Stomach (tissue), 4 donors: ENCODE results near the gene OMA1.
"Not testable (repeated sequence)": the region's sequence is repeated elsewhere in the genome, so short reads cannot be mapped to it uniquely, and the experiment has no call there.

Experiments
- EP300 ChIP-seq: sonication (generic); formaldehyde crosslinking; IDR thresholded peaks from one replicate; pipeline ENCODE4 v1.6.1; 2017; ENCODE audit warnings: antibody characterized with exemption
- POLR2A ChIP-seq, 4 donors: fragments of 450-650 bp; IDR thresholded peaks; one replicate each; pipeline ENCODE4 v1.6.1; 2016; ENCODE audit warnings: antibody characterized with exemption in 4 of 4, control low read depth in 2 of 4, mild to moderate bottlenecking in 1 of 4, moderate library complexity in 1 of 4
- POLR2AphosphoS5 ChIP-seq, 3 donors: sonication (generic); formaldehyde crosslinking; IDR thresholded peaks; one replicate each; pipeline ENCODE4 v1.6.1; 2016; ENCODE audit warnings: antibody characterized with exemption in 3 of 3
- TF ChIP-seq, protein P1 (sequence below), 7 experiments: fragments of 450-650 bp in 4 of 7; fragments of 200-600 bp in 3 of 7; sonication (generic) in 3 of 7; IDR thresholded peaks; one replicate each; pipeline ENCODE4 v1.5.1; 2016 to 2019; ENCODE audit warnings: antibody characterized with exemption in 7 of 7, control low read depth in 2 of 7, mild to moderate bottlenecking in 1 of 7

DNA sequence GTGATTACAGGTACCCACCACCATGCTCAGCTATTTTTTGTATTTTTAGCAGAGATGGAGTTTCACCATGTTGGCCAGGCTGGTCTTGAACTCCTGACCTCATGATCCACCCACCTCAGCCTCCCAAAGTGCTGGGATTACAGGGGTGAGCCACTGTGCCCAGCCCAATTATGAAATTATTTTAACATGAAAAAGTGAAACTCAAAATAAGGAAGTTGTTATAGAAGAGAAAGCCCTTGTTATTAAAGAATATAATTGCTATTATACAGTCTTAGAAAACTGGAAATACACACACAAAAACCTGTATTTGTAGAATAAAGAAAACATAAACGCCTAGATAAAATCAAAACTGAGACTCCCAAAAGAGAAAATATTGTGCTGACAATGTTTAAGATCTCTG lies 14.7 kb downstream of the OMA1 start:
- TF ChIP-seq, protein P1, sequence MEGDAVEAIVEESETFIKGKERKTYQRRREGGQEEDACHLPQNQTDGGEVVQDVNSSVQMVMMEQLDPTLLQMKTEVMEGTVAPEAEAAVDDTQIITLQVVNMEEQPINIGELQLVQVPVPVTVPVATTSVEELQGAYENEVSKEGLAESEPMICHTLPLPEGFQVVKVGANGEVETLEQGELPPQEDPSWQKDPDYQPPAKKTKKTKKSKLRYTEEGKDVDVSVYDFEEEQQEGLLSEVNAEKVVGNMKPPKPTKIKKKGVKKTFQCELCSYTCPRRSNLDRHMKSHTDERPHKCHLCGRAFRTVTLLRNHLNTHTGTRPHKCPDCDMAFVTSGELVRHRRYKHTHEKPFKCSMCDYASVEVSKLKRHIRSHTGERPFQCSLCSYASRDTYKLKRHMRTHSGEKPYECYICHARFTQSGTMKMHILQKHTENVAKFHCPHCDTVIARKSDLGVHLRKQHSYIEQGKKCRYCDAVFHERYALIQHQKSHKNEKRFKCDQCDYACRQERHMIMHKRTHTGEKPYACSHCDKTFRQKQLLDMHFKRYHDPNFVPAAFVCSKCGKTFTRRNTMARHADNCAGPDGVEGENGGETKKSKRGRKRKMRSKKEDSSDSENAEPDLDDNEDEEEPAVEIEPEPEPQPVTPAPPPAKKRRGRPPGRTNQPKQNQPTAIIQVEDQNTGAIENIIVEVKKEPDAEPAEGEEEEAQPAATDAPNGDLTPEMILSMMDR (IDR thresholded peaks at IDR 0.05), result not testable (repeated sequence)
- TF ChIP-seq EP300; POLR2A (IDR thresholded peaks at IDR 0.05); POLR2AphosphoS5 (IDR thresholded peaks at IDR 0.05): not testable (repeated sequence)
